Thymus (tissue), 11 donors: ENCODE results near the gene SUPT4H1. TPM values are rescaled to one million over a fixed set of nuclear protein-coding genes. Genes with fewer than 3 reads are reported as not detected.

Experiments
- DNase-seq, 9 donors: peaks; one replicate each; pipeline ENCODE4 v3.0.0-alpha.2; 2013; ENCODE audit warnings: low spot score in 9 of 9, low read depth in 6 of 9, missing footprints in 1 of 9
- H3K27ac ChIP-seq, 2 donors: one replicate each; pipeline ENCODE4 v1.5.1; 2013; ENCODE audit warnings: control low read depth in 1 of 2, low read depth in 1 of 2, low read length in 1 of 2, mild to moderate bottlenecking in 1 of 2, moderate library complexity in 1 of 2
- H3K27me3 ChIP-seq, 2 donors: one replicate each; pipeline ENCODE4 v1.5.1; 2013; ENCODE audit warnings: low read length in 1 of 2; ENCODE audit not compliant: control insufficient read depth in 2 of 2, insufficient read depth in 1 of 2
- H3K36me3 ChIP-seq, 2 donors: one replicate each; pipeline ENCODE4 v1.5.1; 2013; ENCODE audit warnings: low read length in 1 of 2, mild to moderate bottlenecking in 1 of 2, moderate library complexity in 1 of 2; ENCODE audit not compliant: control insufficient read depth in 2 of 2, insufficient read depth in 2 of 2
- H3K4me1 ChIP-seq, 2 donors: one replicate each; pipeline ENCODE4 v1.5.1; 2013; ENCODE audit warnings: low read length in 2 of 2; ENCODE audit not compliant: control insufficient read depth in 2 of 2, insufficient read depth in 2 of 2
- H3K4me3 ChIP-seq, 2 donors: one replicate each; pipeline ENCODE4 v1.5.1; 2013; ENCODE audit warnings: low read length in 2 of 2, control low read depth in 1 of 2, mild to moderate bottlenecking in 1 of 2
- H3K9me3 ChIP-seq, 2 donors: one replicate each; pipeline ENCODE4 v1.5.1; 2013; ENCODE audit warnings: low read length in 1 of 2, mild to moderate bottlenecking in 1 of 2; ENCODE audit not compliant: control insufficient read depth in 2 of 2, insufficient read depth in 1 of 2
- WGBS: extraction: QIAGEN DNeasy Blood & Tissue Kit; methylation state at CpG from one replicate; pipeline ENCODE4 v1.1.7; 2013; 5-methylcytosine and 5-hydroxymethylcytosine counted together
- polyA plus RNA-seq: library from polyadenylated mRNA; stranded (reverse); fragments of 200-250 nt; gene quantifications from one replicate; pipeline ENCODE4 v1.2.3, GENCODE V29; 2013
- total RNA-seq: library from RNA; stranded (reverse); fragments of 120-200 nt; gene quantifications from one replicate; pipeline ENCODE4 v1.2.4, GENCODE V29; 2013
- donor health status: healthy.

The SUPT4H1 gene
- total and polyA plus RNA-seq, 2 donors: 103 to 119 TPM

DNA sequence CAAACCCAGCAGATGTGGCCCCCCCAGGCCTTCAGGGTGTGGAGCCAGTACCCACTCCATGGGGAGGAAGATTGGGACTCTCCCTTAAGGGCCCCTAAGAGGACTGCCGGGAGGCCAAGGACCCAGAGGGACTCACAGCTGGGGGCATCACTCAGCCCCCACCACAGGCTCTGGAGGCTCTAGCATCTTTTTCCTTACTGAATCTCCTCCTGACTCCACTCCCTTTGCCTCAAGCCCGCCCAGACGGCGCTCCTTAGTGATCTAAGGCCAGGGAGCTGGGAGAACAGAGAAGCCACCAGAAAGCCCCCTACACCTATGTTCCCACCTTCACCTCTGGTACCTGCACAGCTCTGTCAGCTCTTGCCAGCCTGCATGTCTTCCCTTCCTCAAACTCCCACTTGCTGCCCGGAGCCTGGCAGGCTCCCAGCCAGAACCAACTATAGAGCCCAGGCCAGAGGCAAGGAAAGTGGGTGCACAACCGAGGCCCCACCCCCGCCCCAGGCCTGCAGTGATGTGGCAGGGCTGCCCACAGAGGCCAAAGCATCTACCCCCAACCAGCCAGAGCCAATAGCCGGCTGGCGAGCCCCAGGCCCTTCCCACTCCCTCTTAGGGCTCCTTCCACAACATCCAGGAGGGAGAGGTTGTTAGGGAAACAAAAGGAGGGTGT lies 48.9 kb downstream of the SUPT4H1 start:
- 96% methylated on average over 9 of the region's 9 CpGs for WGBS
- Histone ChIP-seq H3K4me3 (no peak overlapping the region), H3K27ac (no peak overlapping the region), H3K4me1 (peaks cover 0 to 3% of the 10 kb centered on the region in 2 donors), H3K27me3 (no peaks in the 10 kb centered on the region), H3K36me3 (peaks cover 21 to 48% of the 10 kb centered on the region in 2 donors), H3K9me3 (no peaks in the 10 kb centered on the region)
- DNase-seq: no peak

GRCh38 chr17:58302171-58302918 lies 49.7 kb downstream of the SUPT4H1 start:
- WGBS: 98% methylated on average over 9 of the region's 9 CpGs

GRCh38 chr17:58301504-58302150 lies 50.4 kb downstream of the SUPT4H1 start:
- H3K4me3 ChIP-seq: no peak overlapping the region
- peaks cover 15 to 36% of the 10 kb centered on the region in 2 donors for H3K36me3 ChIP-seq
- no peaks in the 10 kb centered on the region for H3K27me3 ChIP-seq
- no peaks in the 10 kb centered on the region for H3K9me3 ChIP-seq
- WGBS: 94% methylated on average over 16 of the region's 16 CpGs
- peaks cover 0 to 3% of the 10 kb centered on the region in 2 donors for H3K4me1 ChIP-seq
- no peak for DNase-seq
- H3K27ac ChIP-seq: no peak overlapping the region

More at GRCh38 chr17:58302171-58302918, 49.7 kb downstream of the SUPT4H1 start:
- H3K36me3 ChIP-seq: peaks cover 17 to 41% of the 10 kb centered on the region in 2 donors
- H3K4me3 ChIP-seq: no peak overlapping the region
- H3K4me1 ChIP-seq: peaks cover 0 to 3% of the 10 kb centered on the region in 2 donors
- no peaks in the 10 kb centered on the region for H3K9me3 ChIP-seq
- no peak overlapping the region for H3K27ac ChIP-seq
- no peak for DNase-seq
- no peaks in the 10 kb centered on the region for H3K27me3 ChIP-seq

DNA sequence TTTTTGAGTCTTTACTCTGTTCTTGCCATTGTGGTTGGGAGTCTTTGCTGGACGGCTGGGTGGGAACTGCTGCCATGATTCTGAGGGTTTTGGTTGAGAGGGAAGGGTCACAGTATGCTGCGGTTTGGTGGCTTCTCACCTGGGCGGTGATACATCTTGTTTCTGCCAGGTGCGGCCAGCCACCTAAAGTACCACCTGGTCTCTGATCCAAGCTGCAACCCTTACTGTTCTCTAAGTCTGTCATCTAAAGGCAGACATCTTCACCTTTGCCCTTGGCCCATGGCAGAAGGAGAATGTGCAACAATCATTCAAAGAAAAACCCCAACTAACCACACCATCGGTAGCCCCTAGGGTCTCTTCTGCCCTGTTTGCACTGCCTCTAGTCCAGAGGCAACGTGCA lies 51.7 kb downstream of the SUPT4H1 start:
- H3K27me3 ChIP-seq: no peaks in the 10 kb centered on the region
- H3K9me3 ChIP-seq: no peaks in the 10 kb centered on the region
- 95% methylated on average over 6 of the region's 6 CpGs for whole genome bisulfite sequencing
- DNase-seq: no peak
- H3K4me3 ChIP-seq: no peak overlapping the region
- H3K36me3 ChIP-seq: peaks cover 12 to 26% of the 10 kb centered on the region in 2 donors
- no peak overlapping the region for H3K27ac ChIP-seq
- H3K4me1 ChIP-seq: peaks cover 0 to 3% of the 10 kb centered on the region in 2 donors

Other genes starting within 250 kb of the SUPT4H1 start
- gene OR4D1, start 203.8 kb downstream of the SUPT4H1 start, total RNA-seq: 0.05 TPM
- 0.11 TPM for gene OR4D1, start 203.8 kb downstream of the SUPT4H1 start, polyA plus RNA-seq
- not detected for gene OR4D2, start 185.2 kb downstream of the SUPT4H1 start, total RNA-seq
- gene OR4D2, start 185.2 kb downstream of the SUPT4H1 start, polyA plus RNA-seq: 0.02 TPM
- 14.9 TPM for gene EPX, start 159.5 kb downstream of the SUPT4H1 start, total RNA-seq
- 1.3 TPM for gene EPX, start 159.5 kb downstream of the SUPT4H1 start, polyA plus RNA-seq
- gene MKS1, start 132.9 kb downstream of the SUPT4H1 start, total RNA-seq: 11.9 TPM
- 12.5 TPM for gene MKS1, start 132.9 kb downstream of the SUPT4H1 start, polyA plus RNA-seq
- gene LPO, start 113.6 kb downstream of the SUPT4H1 start, total RNA-seq: 0.09 TPM
- gene LPO, start 113.6 kb downstream of the SUPT4H1 start, polyA plus RNA-seq: 0.23 TPM
- 27.3 TPM for gene MPO, start 71.3 kb downstream of the SUPT4H1 start, total RNA-seq
- 5.6 TPM for gene MPO, start 71.3 kb downstream of the SUPT4H1 start, polyA plus RNA-seq
- 12.1 TPM for gene TSPOAP1, start 23.4 kb downstream of the SUPT4H1 start, total RNA-seq
- 45.2 TPM for gene TSPOAP1, start 23.4 kb downstream of the SUPT4H1 start, polyA plus RNA-seq
- gene RNF43, start 65.3 kb upstream of the SUPT4H1 start, total RNA-seq: 3.4 TPM
- 2.2 TPM for gene RNF43, start 65.3 kb upstream of the SUPT4H1 start, polyA plus RNA-seq
- 0.90 TPM for gene HSF5, start 136.2 kb upstream of the SUPT4H1 start, total RNA-seq
- 0.91 TPM for gene HSF5, start 136.2 kb upstream of the SUPT4H1 start, polyA plus RNA-seq
- 28.0 TPM for gene MTMR4, start 162.4 kb upstream of the SUPT4H1 start, total RNA-seq
- 17.0 TPM for gene MTMR4, start 162.4 kb upstream of the SUPT4H1 start, polyA plus RNA-seq